MG63 (cell line): ENCODE results near the gene TUBB4B. TPM values are rescaled to one million over a fixed set of nuclear protein-coding genes. Genes with fewer than 3 reads are reported as not detected.
A peak's percentile ranks its signal among the peaks of the same experiment; 100 is the strongest.

Experiments used
- DNase-seq: peaks from one replicate; pipeline ENCODE4 v3.0.0-alpha.2; 2020
- H3K27me3 ChIP-seq: fragments of 250-450 bp; sonication (Bioruptor Pico); 2 replicates; pipeline ENCODE4 v1.5.1; 2020; ENCODE audit warnings: mild to moderate bottlenecking, moderate library complexity
- H3K36me3 ChIP-seq: fragments of 250-450 bp; sonication (Bioruptor Pico); 2 replicates; pipeline ENCODE4 v1.5.1; 2020; ENCODE audit warnings: mild to moderate bottlenecking, moderate library complexity
- H3K4me3 ChIP-seq: fragments of 250-450 bp; sonication (Bioruptor Pico); 2 replicates; pipeline ENCODE4 v1.5.1; 2020; ENCODE audit warnings: mild to moderate bottlenecking, moderate library complexity
- H3K9me3 ChIP-seq: fragments of 250-450 bp; sonication (Bioruptor Pico); 2 replicates; pipeline ENCODE4 v1.5.1; 2020; ENCODE audit warnings: mild to moderate bottlenecking, moderate library complexity
- total RNA-seq: library from RNA; depleted of rRNA; stranded (reverse); fragments of >200 nt; shearing (Covaris generic); gene quantifications from 2 replicates; pipeline ENCODE4 v1.2.3, GENCODE V29; 2014; ENCODE audit warnings: low replicate concordance

The TUBB4B gene
- total RNA-seq, 1 experiment from 2014 or later: 829 TPM

DNA sequence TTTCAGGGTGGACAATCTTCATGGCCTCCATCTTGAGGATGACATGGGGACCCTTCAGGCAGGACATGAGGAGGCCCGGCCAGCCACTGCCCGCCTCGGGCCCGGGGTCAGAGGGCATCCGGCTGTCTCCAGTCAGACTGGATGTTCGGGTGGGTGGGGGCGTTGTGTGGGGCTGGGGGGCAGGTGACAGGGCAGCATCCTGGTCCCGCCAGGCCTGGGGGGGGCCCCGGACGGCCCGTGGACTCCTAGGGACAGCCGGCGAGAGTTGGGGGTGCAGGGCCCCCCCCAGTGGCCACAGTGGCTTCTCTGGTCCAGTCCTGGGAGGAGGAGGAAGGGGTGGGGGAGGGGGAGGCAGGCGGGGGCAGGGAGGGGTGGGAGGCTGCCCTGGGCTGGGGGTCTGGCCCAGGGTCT lies 20.0 kb upstream of the TUBB4B start:
- Histone ChIP-seq H3K27me3 (no peaks in the 10 kb centered on the region), H3K4me3 (no peak overlapping the region), H3K9me3 (no peaks in the 10 kb centered on the region), H3K36me3 (no peaks in the 10 kb centered on the region)
- DNase-seq: no peak

- no peaks in the 10 kb centered on the region for H3K36me3 ChIP-seq
- no peak overlapping the region for H3K4me3 ChIP-seq
- no peaks in the 10 kb centered on the region for H3K9me3 ChIP-seq
- no peaks in the 10 kb centered on the region for H3K27me3 ChIP-seq
- no peak for DNase-seq
Observed at GRCh38 chr9:137221506-137222111, 19.5 kb upstream of the TUBB4B start.

DNA sequence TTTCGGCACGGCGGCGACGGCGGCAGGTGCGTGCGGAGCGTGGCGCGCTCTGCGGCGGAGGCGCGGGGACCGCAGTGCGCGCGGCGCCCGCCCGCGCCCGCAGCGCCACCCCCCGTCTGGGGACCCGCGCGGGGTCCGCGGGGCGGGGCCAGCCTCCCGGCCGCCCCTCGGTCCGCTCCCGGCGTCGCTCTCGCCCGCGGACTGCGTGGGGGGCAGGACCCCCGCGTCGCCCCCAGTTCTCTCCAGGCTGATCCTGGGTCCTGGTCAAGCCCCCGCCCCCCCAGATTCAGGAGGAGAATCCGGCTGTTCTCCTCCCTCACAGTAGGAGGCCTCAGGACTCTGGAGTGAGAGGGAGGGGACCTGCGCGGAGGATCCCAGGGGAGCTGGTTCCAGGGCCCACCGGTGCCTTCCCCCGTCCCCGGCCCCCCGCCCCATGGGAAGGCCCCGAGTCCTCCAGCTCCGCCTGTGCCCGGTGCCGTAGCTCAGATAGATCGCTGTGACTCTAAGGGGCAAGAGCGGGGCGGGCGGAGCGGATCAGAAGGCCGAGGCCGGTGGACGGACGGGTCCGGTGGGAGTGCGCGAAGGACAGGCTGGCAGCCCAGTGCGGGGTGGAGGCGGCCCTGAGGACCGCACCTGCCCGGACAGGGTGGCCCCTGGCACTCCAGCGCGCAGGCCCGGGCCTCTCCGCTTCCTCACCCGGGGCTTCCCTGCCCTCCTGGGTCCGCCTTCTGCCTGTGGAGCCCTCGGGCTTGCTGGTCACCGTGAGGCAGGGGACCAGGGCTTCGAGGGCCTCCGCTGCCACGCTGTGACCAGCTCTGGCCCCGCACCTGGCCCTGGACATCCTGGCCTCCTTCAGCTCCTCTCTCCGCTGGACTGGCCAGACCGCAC lies 18.7 kb upstream of the TUBB4B start, which contains the start of gene RNF208:
Gene RNF208, minus strand, starts transcription at position 51 of the 888 bp plus-strand sequence. CDS start 1,028 bp downstream, outside the sequence.
- Histone ChIP-seq H3K27me3 (no peaks in the 10 kb centered on the region), H3K4me3 (peak within 1 kb of the TSS; percentile 85), H3K36me3 (no peaks in the 10 kb centered on the region), H3K9me3 (no peaks in the 10 kb centered on the region)
- no peak for DNase-seq

DNA sequence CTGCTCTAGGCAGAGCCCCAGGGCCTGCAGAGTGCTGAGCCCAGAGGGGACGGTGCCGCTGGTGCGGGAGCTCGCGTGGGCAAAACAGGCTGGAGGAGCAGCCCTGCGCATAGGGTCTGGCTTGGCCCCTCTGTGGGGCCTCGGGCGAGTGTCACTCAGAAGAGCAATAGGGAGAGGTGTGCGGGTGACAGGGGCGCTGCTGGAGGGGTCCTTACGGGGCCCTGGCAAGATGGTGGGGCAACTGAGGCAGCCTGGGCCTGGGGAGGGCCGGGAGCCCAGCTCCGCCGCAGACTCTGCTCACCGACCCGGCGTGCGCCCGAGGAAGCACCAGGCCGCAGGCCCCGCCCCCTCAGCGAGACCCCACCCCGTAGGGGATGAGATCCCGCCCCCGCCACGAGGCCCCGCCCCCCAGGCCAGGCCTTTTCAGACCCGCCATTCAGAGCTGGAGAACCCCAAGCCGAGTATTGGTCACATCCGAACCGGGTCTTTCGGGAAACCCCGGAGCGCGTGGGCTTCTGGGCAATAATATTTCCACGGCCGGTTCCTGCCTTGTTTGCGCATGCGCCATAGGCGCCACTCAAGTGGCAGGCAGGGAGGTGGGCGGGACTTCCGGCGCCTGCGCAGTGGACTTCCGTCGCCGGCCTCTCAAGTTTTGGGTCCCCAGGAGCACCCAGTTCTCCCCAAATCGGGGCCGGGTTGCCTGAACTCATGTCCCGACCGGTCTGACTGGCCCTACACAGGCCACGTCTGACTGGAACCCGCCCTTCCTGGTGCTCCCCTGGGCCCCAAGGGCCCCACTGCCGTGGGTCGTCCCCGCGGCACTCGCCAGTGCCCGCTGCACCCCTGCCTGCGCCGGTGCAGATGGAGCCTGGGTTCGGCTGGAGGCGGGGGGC lies 17.8 kb upstream of the TUBB4B start:
- no peaks in the 10 kb centered on the region for H3K27me3 ChIP-seq
- no peaks in the 10 kb centered on the region for H3K36me3 ChIP-seq
- no peaks in the 10 kb centered on the region for H3K9me3 ChIP-seq
- peak; percentile 97 for DNase-seq
- H3K4me3 ChIP-seq: peak overlapping the region; percentile 85

- H3K36me3 ChIP-seq: no peaks in the 10 kb centered on the region
- peak; percentile 76 for DNase-seq
- H3K4me3 ChIP-seq: peak within 1 kb of the TSS; percentile 85
- no peaks in the 10 kb centered on the region for H3K9me3 ChIP-seq
- no peaks in the 10 kb centered on the region for H3K27me3 ChIP-seq
Observed at GRCh38 chr9:137224830-137225694, 16.0 kb upstream of the TUBB4B start, which contains the start of gene CYSRT1. TSS of gene CYSRT1 (plus strand) at chr9:137225174. CDS start at chr9:137225622, 448 bp downstream.

- DNase-seq: no peak
- H3K36me3 ChIP-seq: no peaks in the 10 kb centered on the region
- no peaks in the 10 kb centered on the region for H3K9me3 ChIP-seq
- H3K4me3 ChIP-seq: no peak overlapping the region
- no peaks in the 10 kb centered on the region for H3K27me3 ChIP-seq
Observed at GRCh38 chr9:137225699-137226331, 15.3 kb upstream of the TUBB4B start.

DNA sequence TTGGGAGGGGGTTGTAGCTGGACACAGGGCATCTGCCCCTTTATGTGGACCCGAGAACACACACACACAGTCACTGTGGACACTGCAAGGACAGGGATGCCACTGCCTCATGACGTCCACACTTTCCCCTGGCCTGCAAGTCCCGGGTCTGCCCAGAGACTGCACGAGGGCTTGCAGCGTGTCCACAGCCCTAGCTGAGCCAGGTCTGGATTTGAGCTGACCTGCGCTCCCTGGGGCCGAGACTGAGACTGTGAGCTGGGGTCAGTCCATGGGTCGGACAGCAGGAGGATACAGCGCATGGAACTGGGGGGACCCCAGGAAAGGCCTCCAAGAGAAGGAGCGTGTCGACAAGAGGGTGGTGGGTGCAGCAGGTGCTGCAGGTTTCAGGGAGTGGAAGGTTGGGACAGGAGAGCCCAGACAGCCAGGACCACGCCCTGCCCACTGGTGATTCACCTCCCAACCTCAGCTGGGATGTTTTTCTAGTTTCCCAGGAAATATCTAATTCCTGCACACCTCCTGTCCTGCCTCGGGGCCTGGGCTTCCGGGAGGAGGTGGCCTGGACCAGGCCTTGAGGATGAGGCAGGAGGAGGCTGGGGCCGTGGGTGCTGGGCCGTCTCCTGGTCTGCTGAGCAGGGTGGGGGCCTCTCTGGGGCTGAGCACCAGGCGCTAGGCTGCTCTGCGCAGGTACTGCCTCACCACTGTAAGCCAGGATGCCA lies 14.6 kb upstream of the TUBB4B start:
- Histone ChIP-seq H3K36me3 (no peaks in the 10 kb centered on the region), H3K9me3 (no peaks in the 10 kb centered on the region), H3K27me3 (no peaks in the 10 kb centered on the region), H3K4me3 (no peak overlapping the region)
- peak; percentile 45 for DNase-seq

- Histone ChIP-seq H3K4me3 (no peak within 1 kb of the TSS), H3K36me3 (no peaks in the 10 kb centered on the region), H3K9me3 (no peaks in the 10 kb centered on the region), H3K27me3 (no peaks in the 10 kb centered on the region)
- DNase-seq: peak; percentile 70
Observed at GRCh38 chr9:137227054-137227852, 13.8 kb upstream of the TUBB4B start, which contains the start of gene RNF224. TSS of gene RNF224 (plus strand) at chr9:137227502. CDS start at chr9:137228336, 834 bp downstream.

GRCh38 chr9:137227853-137228505 lies 13.1 kb upstream of the TUBB4B start:
- Histone ChIP-seq H3K27me3 (no peaks in the 10 kb centered on the region), H3K4me3 (no peak overlapping the region), H3K9me3 (no peaks in the 10 kb centered on the region), H3K36me3 (no peaks in the 10 kb centered on the region)
- DNase-seq: no peak

GRCh38 chr9:137228506-137228967 lies 12.6 kb upstream of the TUBB4B start:
- DNase-seq: no peak
- Histone ChIP-seq H3K36me3 (no peaks in the 10 kb centered on the region), H3K4me3 (no peak overlapping the region), H3K27me3 (no peaks in the 10 kb centered on the region), H3K9me3 (no peaks in the 10 kb centered on the region)

DNA sequence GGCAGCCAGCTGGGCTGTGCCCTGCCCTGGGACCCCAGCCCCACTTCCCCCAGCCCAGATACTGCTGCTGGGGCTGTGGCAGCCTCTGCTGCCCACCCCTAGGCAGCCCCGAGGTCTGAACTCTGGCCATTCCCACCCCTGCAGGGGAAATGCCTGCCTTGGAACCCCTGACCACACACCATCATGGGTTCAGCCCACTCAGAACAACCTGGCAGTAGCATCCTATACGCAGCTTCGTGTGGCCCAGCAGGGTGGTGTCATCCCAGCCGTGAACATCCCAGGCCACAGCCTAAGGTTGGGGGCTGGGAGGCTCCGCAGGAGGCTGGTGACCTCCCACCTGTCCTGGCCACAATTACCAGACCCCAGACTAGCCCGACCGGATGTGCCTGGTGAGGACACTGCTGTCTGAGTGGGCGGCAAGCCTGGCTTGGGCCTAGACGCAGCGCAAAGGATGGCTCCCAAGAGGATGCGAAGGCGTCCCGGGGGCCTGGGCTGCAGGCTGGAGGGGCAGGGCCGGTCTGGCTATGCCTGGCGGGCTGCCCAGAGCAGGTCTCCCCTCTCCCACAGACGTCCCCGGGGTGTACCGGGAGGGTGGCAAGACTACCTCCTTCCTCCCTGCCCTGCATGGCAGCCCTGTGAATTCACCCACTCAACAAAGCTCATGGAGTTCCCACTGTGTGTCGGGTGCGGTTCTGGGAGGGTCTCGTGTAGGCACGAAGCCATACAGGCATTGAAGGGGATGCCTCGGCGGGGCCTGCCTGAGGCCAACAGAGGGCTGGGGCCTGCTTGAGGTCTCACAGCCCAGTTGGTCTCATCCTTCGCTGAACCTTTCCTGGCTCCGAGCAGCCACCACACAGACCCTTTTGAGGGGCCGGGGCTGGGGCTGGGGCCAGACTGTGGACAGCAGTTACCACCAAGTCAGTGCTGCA lies 11.9 kb upstream of the TUBB4B start:
- Histone ChIP-seq H3K4me3 (no peak overlapping the region), H3K9me3 (no peaks in the 10 kb centered on the region), H3K36me3 (no peaks in the 10 kb centered on the region), H3K27me3 (no peaks in the 10 kb centered on the region)
- DNase-seq: no peak

GRCh38 chr9:137229903-137230704 lies 11.0 kb upstream of the TUBB4B start:
- DNase-seq: no peak
- Histone ChIP-seq H3K36me3 (no peaks in the 10 kb centered on the region), H3K9me3 (no peaks in the 10 kb centered on the region), H3K27me3 (no peaks in the 10 kb centered on the region), H3K4me3 (no peak overlapping the region)
